Central memory CD8-positive, alpha-beta T cell (primary cell): Measurements from ENCODE around the gene INMT.

Source experiments
- ATAC-seq: fragments of 150-1000 bp; cut with Tn5 transposase; replicated peaks from 2 replicates; pipeline ENCODE4 v1.10.0; 2022; ENCODE audit warnings: mild to moderate bottlenecking, moderate FRiP score, moderate number of reproducible peaks; ENCODE audit not compliant: poor library complexity, severe bottlenecking; ENCODE audit errors: extremely low read depth
- DNase-seq, 2 donors: peaks; one replicate each; pipeline ENCODE4 v3.0.0; 2021; ENCODE audit warnings: low spot score in 2 of 2
- H3K27ac Mint-ChIP-seq: one replicate; pipeline ENCODE4 v1.8.0; 2022; ENCODE audit warnings: low read depth, mild to moderate bottlenecking, moderate library complexity, mixed read lengths
- H3K27me3 Mint-ChIP-seq: one replicate; pipeline ENCODE4 v1.8.0; 2022; ENCODE audit warnings: mixed read lengths
- H3K36me3 Mint-ChIP-seq: one replicate; pipeline ENCODE4 v1.8.0; 2022; ENCODE audit warnings: mild to moderate bottlenecking, moderate library complexity, mixed read lengths; ENCODE audit not compliant: insufficient read depth
- H3K4me1 Mint-ChIP-seq: one replicate; pipeline ENCODE4 v1.8.0; 2022; ENCODE audit warnings: mixed read lengths
- H3K4me3 Mint-ChIP-seq: one replicate; pipeline ENCODE4 v1.8.0; 2022; ENCODE audit warnings: mild to moderate bottlenecking, moderate library complexity, mixed read lengths
- H3K9me3 Mint-ChIP-seq: one replicate; pipeline ENCODE4 v1.8.0; 2022; ENCODE audit warnings: mixed read lengths

Gene INMT

GRCh38 chr7:30751696-30752273, at the start of gene INMT:
TSS of gene INMT (plus strand) at chr7:30752135. CDS start at chr7:30752151, 16 bp downstream.
- no peak for ATAC-seq
- no peak for DNase-seq
- Mint-ChIP-seq H3K9me3 (no peaks in the 10 kb centered on the region), H3K4me3 (no peak within 1 kb of the TSS), H3K4me1 (no peaks in the 10 kb centered on the region), H3K27ac (no peak within 1 kb of the TSS), H3K27me3 (no peaks in the 10 kb centered on the region), H3K36me3 (no peaks in the 10 kb centered on the region)

GRCh38 chr7:30702200-30702599, 49.7 kb upstream of the INMT start:
- Mint-ChIP-seq H3K27ac (no peak overlapping the region), H3K4me3 (no peak overlapping the region), H3K4me1 (peaks cover 10% of the 10 kb centered on the region), H3K27me3 (peaks cover 12% of the 10 kb centered on the region), H3K9me3 (no peaks in the 10 kb centered on the region), H3K36me3 (no peaks in the 10 kb centered on the region)
- ATAC-seq (peak; percentile 37), DNase-seq (no peak)

- Mint-ChIP-seq H3K9me3 (no peaks in the 10 kb centered on the region), H3K4me1 (peaks cover 10% of the 10 kb centered on the region), H3K27ac (no peak overlapping the region), H3K36me3 (no peaks in the 10 kb centered on the region), H3K4me3 (no peak overlapping the region), H3K27me3 (peaks cover 9% of the 10 kb centered on the region)
- no peak for DNase-seq
- no peak for ATAC-seq
These were observed 48.2 kb upstream of the INMT start for GRCh38 chr7:30703756-30704155.

- ATAC-seq (no peak), DNase-seq (no peak)
- Mint-ChIP-seq H3K36me3 (no peaks in the 10 kb centered on the region), H3K9me3 (no peaks in the 10 kb centered on the region), H3K4me3 (no peak overlapping the region), H3K27ac (no peak overlapping the region), H3K4me1 (peaks cover 10% of the 10 kb centered on the region), H3K27me3 (no peaks in the 10 kb centered on the region)
These were observed 46.9 kb upstream of the INMT start for GRCh38 chr7:30705008-30705407.

GRCh38 chr7:30705596-30705995, 46.3 kb upstream of the INMT start:
- no peaks in the 10 kb centered on the region for H3K9me3 Mint-ChIP-seq
- no peaks in the 10 kb centered on the region for H3K27me3 Mint-ChIP-seq
- no peak overlapping the region for H3K4me3 Mint-ChIP-seq
- no peaks in the 10 kb centered on the region for H3K36me3 Mint-ChIP-seq
- no peak overlapping the region for H3K27ac Mint-ChIP-seq
- no peak for DNase-seq
- ATAC-seq: no peak
- H3K4me1 Mint-ChIP-seq: peaks cover 10% of the 10 kb centered on the region

- DNase-seq (no peak), ATAC-seq (no peak)
- Mint-ChIP-seq H3K27me3 (no peaks in the 10 kb centered on the region), H3K4me3 (no peak overlapping the region), H3K9me3 (no peaks in the 10 kb centered on the region), H3K4me1 (peaks cover 10% of the 10 kb centered on the region), H3K27ac (no peak overlapping the region), H3K36me3 (no peaks in the 10 kb centered on the region)
These were observed 45.6 kb upstream of the INMT start for GRCh38 chr7:30706316-30706715.

GRCh38 chr7:30706908-30707307, 45.0 kb upstream of the INMT start:
- Mint-ChIP-seq H3K9me3 (no peaks in the 10 kb centered on the region), H3K36me3 (no peaks in the 10 kb centered on the region), H3K4me1 (peaks cover 6% of the 10 kb centered on the region), H3K27me3 (no peaks in the 10 kb centered on the region), H3K4me3 (no peak overlapping the region), H3K27ac (no peak overlapping the region)
- ATAC-seq (no peak), DNase-seq (no peak)

- Mint-ChIP-seq H3K9me3 (no peaks in the 10 kb centered on the region), H3K27ac (no peak overlapping the region), H3K4me1 (no peaks in the 10 kb centered on the region), H3K4me3 (no peak overlapping the region), H3K36me3 (no peaks in the 10 kb centered on the region), H3K27me3 (no peaks in the 10 kb centered on the region)
- DNase-seq (no peak), ATAC-seq (no peak)
These were observed 44.3 kb upstream of the INMT start for GRCh38 chr7:30707391-30708357.

- no peaks in the 10 kb centered on the region for H3K4me1 Mint-ChIP-seq
- H3K4me3 Mint-ChIP-seq: no peak overlapping the region
- DNase-seq (no peak), ATAC-seq (no peak)
- no peaks in the 10 kb centered on the region for H3K9me3 Mint-ChIP-seq
- no peak overlapping the region for H3K27ac Mint-ChIP-seq
- H3K27me3 Mint-ChIP-seq: no peaks in the 10 kb centered on the region
- H3K36me3 Mint-ChIP-seq: no peaks in the 10 kb centered on the region
These were observed 43.5 kb upstream of the INMT start for GRCh38 chr7:30708412-30708811.

GRCh38 chr7:30708983-30709382, 43.0 kb upstream of the INMT start:
- ATAC-seq (no peak), DNase-seq (no peak)
- H3K36me3 Mint-ChIP-seq: no peaks in the 10 kb centered on the region
- H3K27ac Mint-ChIP-seq: no peak overlapping the region
- no peaks in the 10 kb centered on the region for H3K27me3 Mint-ChIP-seq
- H3K4me3 Mint-ChIP-seq: no peak overlapping the region
- H3K4me1 Mint-ChIP-seq: no peaks in the 10 kb centered on the region
- no peaks in the 10 kb centered on the region for H3K9me3 Mint-ChIP-seq

GRCh38 chr7:30709549-30709948, 42.4 kb upstream of the INMT start:
- DNase-seq (no peak), ATAC-seq (no peak)
- H3K4me3 Mint-ChIP-seq: no peak overlapping the region
- no peaks in the 10 kb centered on the region for H3K4me1 Mint-ChIP-seq
- no peaks in the 10 kb centered on the region for H3K36me3 Mint-ChIP-seq
- no peaks in the 10 kb centered on the region for H3K27me3 Mint-ChIP-seq
- no peaks in the 10 kb centered on the region for H3K9me3 Mint-ChIP-seq
- H3K27ac Mint-ChIP-seq: no peak overlapping the region

- Mint-ChIP-seq H3K4me3 (no peak overlapping the region), H3K27me3 (no peaks in the 10 kb centered on the region), H3K4me1 (no peaks in the 10 kb centered on the region), H3K9me3 (no peaks in the 10 kb centered on the region), H3K27ac (no peak overlapping the region), H3K36me3 (no peaks in the 10 kb centered on the region)
- DNase-seq (no peak), ATAC-seq (no peak)
These were observed 41.3 kb upstream of the INMT start for GRCh38 chr7:30710669-30711068.

GRCh38 chr7:30713392-30713791, 38.5 kb upstream of the INMT start:
- DNase-seq (no peak), ATAC-seq (no peak)
- H3K36me3 Mint-ChIP-seq: peaks cover 2% of the 10 kb centered on the region
- H3K4me3 Mint-ChIP-seq: no peak overlapping the region
- no peaks in the 10 kb centered on the region for H3K27me3 Mint-ChIP-seq
- no peak overlapping the region for H3K27ac Mint-ChIP-seq
- peaks cover 14% of the 10 kb centered on the region for H3K9me3 Mint-ChIP-seq
- H3K4me1 Mint-ChIP-seq: no peaks in the 10 kb centered on the region
